ENCODE data around the gene CCL1. TPM values are rescaled to one million over a fixed set of nuclear protein-coding genes. Genes with fewer than 3 reads are reported as not detected.

CCL1 gene
- total RNA-seq, 1 donor from 2014 or later = 9.5 TPM

GRCh38 chr17:34383216-34383615 lies 20.2 kb upstream of the CCL1 start:
- intact Hi-C loops (cut with micrococcal nuclease) = no loop called here

DNA sequence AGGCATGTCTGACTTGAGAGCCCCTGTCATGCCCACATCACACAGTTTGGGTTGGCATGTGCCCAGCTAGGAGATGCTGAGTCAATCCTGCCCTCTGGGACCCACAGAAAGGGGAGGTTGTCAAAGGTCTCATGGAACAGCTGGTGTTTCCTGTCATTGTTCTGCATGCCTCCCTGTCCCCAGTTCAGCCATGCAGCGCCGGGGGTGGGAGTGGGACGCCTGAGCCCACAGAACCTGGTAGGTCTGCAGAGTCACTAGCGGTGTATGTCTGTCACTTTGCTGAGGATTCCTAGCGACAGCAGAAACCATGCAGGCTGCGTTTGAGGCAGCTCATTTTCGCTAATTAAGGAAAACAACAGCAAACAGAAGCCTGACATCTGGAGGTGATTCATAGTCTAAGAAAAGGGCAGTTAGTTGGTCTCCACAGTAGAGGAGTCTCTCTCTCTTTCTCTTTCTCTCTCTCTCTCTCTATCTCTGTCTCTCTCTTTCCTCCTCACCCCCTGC lies 19.6 kb upstream of the CCL1 start:
- intact Hi-C loops (cut with micrococcal nuclease) = no loop called here

GRCh38 chr17:34379868-34380267 lies 16.8 kb upstream of the CCL1 start:
- intact Hi-C loops (cut with micrococcal nuclease) = no loop called here

GRCh38 chr17:34378664-34379101 lies 15.7 kb upstream of the CCL1 start:
- intact Hi-C loops (cut with micrococcal nuclease) = loop anchor here (1.0 kb wide), 1 partner anchor 17 kb away; no protein-coding TSS in a partner anchor

DNA sequence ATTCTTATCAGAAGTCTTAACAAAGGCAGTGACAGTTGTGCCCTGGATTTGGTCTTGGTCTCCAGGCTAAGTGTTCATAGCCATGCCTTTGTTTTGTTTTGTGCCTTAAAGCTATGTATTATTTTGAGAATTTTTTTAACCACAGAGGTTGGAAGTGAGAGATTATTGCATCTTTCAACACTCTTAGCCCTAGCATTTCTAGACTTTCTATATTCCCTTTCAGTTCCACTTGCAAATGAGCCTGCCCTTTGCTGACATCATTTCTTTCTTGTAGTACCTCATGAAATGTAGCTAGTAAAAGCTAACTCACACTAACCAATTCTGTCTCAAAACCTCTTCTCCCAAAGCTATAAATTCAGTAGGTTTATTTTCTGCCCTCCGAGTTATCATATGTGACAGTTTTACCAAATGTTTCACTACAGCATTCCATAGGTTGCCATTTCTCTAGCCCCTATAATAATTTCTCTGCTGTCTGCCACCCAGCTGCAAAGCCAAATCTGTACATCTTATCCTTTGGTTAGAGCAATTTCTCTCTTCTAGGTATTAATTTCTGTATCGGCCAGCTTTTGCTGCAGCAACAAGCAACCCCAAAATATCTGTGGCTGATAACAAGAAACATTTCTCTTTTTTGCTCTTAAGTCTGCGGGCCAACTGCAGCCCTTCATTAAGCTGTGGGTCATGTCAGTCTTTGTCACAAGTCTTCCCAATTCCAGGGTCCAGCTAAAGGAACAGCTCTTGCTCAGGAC lies 14.2 kb upstream of the CCL1 start:
- intact Hi-C loops (cut with micrococcal nuclease) = no loop called here

GRCh38 chr17:34375426-34375997 lies 12.5 kb upstream of the CCL1 start:
- intact Hi-C loops (cut with micrococcal nuclease) = no loop called here

- intact Hi-C loops (cut with micrococcal nuclease) = no loop called here
Measured at GRCh38 chr17:34374457-34374856, 11.4 kb upstream of the CCL1 start.

- intact Hi-C loops (cut with micrococcal nuclease) = no loop called here
Measured at GRCh38 chr17:34371405-34372100, 8.5 kb upstream of the CCL1 start.

- intact Hi-C loops (cut with micrococcal nuclease) = no loop called here
Measured at GRCh38 chr17:34370997-34371395, 8.0 kb upstream of the CCL1 start.

DNA sequence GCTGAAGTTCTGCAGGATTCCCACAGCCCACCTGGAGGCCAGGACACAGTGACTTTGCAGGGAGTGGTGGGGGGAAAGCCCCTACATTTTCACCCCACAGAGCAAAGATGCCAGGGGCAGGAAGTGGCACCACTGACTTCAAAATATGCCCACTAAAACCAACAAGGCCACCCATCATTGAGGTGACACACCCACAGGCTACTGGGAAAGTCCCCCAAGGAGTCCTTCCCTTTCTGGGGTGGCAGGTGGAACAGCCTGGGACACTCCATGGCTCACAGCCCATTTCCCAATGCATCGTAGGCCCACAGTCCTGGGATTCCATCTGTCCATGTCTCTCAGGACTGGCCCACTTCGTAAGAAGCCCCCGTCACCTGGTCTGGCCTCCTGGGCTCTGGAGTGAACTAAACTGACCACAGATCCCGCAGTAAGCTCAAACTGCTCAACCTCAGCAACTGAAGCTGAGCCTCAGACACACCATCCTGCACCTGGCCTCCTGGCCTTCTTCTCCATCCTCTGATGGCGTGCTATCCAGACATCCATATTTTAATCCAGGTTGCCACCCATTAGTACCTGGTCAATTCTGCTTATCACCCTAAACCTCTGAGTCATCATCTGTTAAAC lies 7.5 kb upstream of the CCL1 start:
- intact Hi-C loops (cut with micrococcal nuclease) = no loop called here

GRCh38 chr17:34369571-34369970 lies 6.5 kb upstream of the CCL1 start:
- intact Hi-C loops (cut with micrococcal nuclease) = no loop called here

- intact Hi-C loops (cut with micrococcal nuclease) = no loop called here
Measured at GRCh38 chr17:34368946-34369500, 6.0 kb upstream of the CCL1 start.

- intact Hi-C loops (cut with micrococcal nuclease) = no loop called here
Measured at GRCh38 chr17:34368196-34368945, 5.3 kb upstream of the CCL1 start.

DNA sequence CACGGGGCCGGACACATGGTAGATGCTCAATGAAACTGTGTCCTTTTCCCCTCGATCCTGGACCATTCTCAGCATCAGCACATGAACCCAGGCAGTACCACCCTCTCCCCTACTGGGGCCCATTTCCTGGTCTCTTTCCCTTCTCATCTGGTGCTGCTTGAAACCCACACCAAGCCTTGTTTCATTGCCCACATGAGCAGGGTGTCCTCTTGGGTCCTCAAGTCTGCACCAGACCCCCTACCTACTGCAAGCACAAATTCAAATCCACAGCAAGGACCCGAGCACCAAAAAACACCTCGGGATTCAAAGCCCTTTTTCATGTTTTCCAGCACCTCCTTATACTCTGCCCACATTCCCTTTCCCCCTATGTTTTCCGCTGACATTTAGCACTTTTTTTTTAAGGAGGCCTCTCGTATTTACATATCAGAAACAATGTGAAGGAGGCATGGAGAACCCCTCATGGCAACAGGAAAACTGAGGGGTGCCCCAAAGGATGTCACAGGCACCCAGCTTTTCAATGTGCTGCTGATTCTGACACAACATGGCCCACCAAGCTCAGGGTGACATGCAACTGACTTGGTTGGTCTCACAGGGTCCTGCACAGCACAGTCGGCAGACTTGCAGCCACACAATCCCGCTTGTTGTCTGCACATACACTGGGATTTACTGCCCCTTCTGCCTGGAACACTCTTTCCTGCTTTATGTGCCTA lies 4.6 kb upstream of the CCL1 start:
- intact Hi-C loops (cut with micrococcal nuclease) = no loop called here

- intact Hi-C loops (cut with micrococcal nuclease) = no loop called here
Measured at GRCh38 chr17:34366529-34367107, 3.6 kb upstream of the CCL1 start.

DNA sequence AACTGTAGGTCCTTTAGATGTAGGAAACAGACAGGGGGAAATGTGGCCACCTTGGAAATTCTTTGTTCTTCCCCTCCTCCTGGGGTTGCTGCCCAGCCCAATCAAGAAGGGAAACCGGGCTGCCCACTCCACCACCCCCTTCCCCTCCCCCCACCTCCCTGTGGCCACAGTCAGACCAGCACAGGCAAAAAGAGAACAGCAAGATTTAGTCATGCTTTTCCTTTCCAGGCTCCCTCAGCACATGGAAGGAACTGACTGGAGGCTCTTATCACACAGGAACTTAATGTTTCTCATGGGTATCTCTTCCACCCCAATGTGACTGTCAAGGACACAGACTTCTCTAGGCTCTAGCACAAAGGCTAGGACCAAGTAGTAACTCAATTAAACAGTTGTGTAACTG lies 3.0 kb upstream of the CCL1 start:
- intact Hi-C loops (cut with micrococcal nuclease) = no loop called here

DNA sequence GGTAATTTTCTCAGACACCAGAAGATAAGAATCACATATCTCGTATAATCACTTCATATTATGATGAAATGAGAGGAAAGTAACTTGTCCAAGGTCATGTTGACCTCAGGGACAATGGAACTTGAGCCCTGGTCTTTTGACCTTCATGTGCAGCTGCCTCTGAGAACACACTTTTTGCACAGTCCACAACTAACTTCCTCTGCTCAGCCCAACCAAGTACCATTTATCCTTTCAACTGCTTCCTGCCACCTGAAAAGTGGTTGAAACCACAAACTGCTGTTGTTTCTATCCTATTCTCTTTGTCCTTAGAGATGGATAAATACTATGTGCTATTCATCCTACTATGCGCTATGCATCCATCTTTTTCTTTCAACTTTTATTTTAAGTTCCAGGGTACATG lies 2.3 kb upstream of the CCL1 start:
- intact Hi-C loops (cut with micrococcal nuclease) = no loop called here

DNA sequence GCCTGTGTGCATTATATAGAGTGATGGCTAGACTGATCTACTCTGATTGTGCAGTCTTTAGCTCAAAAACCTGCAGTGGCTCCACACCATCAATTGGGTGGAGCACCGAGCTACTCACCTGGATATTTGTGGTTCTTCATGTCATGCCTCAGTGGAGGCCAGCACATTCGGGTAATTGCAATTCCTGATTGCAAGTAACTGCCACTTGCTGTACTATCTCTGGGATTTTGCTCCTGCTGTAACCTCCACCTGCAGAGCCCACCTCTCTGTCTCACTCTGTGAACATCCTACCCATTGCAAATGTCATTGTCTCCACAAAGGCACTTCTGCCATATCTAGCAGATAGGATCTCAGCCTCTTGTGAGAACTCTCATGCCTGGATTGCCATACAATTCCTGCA lies 1.7 kb upstream of the CCL1 start:
- intact Hi-C loops (cut with micrococcal nuclease) = no loop called here

DNA sequence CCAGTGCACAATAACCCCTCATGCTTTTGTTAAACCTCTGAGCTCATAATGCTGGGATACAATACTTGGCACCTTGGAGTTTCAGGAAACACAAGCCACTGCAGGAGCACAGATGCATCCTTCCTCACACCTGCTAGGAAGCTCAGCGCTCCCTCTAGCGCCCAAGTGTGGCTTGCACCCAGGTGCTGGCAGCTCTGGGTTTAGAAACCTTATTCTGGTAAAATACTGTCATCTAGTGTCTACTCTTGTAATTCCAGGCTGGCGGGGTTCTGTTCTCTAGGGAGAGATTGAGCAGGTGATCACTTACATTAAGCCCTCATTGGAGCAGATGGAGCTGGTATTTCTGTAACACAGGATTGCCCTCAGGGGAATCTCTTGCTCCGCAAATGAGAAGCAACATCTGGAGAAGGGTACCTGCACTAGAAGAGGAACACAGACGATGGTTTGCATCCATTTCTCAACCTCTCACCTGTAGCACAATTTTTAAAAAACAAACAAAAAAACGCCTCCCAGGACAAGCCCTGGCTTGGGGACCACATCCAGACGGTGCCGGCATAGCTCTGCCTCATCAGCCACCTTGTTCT lies 1.5 kb downstream of the CCL1 start:
- intact Hi-C loops (cut with micrococcal nuclease) = loop anchor here (1.0 kb wide), 3 partner anchors 17 to 190 kb away; no protein-coding TSS in a partner anchor

Measured in T-helper 2 cell treated with Interferon-gamma antibody and Interleukin-4, amounts not matched to agents 100 ng/mL and 5 ng/mL, for 36 hours (primary cell).